ENCODE measurements around the gene HLA-DPA1.
"Not testable (repeated sequence)": the region's sequence is repeated elsewhere in the genome, so short reads cannot be mapped to it uniquely, and the experiment has no call there.

HLA-DPA1 gene

GRCh38 chr6:33088258-33088930, 14.9 kb upstream of the HLA-DPA1 start:
- DNase-seq: no peak

DNA sequence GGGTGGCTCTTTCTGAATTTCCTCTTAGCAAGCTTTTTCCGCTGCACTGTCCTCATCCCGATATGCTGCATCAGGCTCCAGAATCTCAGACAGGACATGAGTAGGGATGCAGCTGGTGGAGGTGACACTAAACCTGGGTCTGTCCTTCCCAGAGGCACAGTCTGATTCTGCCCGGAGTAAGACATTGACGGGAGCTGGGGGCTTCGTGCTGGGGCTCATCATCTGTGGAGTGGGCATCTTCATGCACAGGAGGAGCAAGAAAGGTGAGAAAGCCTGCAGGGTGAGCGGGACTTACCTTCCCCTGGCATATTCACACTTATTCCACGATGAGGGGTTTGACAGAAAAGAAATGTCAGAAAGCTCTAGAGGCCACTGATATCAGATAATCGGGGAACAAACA, 12.2 kb upstream of the HLA-DPA1 start:
- DNase-seq: no peak

DNA sequence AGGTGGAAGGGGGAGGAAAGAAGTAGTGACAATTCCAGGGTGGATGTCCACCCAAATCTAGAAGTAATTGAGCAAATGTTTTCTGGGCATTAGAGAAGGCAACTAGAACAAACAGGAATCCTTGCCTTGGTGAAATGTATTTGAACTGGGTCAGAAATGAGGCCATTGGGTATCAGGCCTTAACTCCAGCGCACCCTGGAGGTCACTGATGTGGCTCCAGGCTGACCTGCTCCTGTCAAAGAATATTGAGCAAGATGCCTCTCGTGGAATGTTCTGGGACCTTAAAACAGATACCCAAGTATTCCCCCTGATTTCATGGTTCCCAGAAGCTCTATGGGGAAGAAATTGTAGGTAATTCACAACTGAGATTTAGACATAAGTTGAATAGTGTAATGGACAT, 9.3 kb upstream of the HLA-DPA1 start:
- no peak for DNase-seq

DNA sequence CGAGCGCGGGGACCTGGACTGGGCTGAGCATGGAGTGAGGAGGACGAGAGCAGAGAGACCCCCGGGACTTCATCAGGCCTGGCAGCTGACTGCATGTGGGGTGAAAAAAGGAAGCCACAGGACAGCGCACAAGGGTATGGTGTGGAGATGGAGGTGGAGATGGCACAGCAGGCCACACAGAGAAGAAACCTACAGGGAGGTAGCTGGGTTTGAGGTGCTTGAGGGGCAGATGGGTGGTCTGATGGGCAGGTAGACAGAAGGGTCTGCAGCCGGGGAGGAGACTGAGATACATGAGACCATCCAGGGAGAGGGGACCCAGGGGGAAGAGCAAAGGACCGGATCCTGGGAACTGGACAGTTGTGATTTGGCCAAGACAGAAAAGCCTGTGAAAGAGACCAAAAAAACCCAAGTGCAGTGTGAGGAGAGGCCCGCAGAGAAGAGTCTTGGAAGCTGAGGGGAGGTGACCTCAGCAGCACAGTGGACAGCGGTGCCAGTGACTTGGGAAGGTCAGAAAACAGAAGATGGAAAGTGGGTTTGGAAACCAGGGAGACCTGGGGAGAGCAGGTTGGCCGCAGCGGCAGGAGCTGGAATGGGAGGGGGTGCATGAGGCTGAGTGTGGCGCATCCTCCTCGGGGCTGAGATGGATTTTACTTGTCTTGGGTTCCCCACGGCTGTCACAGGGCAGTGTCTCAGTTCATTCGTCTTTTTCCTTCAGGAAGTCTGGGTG, 7.8 kb upstream of the HLA-DPA1 start:
- DNase-seq: no peak

GRCh38 chr6:33080127-33081089, 7.0 kb upstream of the HLA-DPA1 start:
- DNase-seq: no peak

GRCh38 chr6:33079580-33079979, 6.1 kb upstream of the HLA-DPA1 start:
- DNase-seq: no peak

- no peak for DNase-seq
These were observed 5.6 kb upstream of the HLA-DPA1 start for GRCh38 chr6:33078919-33079521.

DNA sequence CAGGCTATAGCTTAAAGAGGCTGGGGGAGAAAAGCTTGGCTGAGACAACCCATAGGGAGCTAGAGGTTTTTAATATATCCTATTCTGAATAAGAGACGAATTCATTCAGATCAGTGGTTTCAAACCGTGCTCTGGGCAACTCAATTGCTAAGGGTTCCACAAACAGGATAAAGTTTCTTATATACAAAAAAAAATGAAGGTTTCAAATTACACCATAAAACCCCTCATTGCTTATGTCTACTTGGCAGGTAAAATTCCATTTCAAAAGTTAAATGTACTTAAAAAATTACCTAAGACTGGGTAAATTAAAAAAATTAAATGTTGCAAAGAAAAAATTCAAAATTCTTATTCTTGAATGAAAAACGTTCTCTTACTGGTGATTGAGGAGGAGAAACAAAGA, 5.0 kb upstream of the HLA-DPA1 start:
- no peak for DNase-seq

- DNase-seq: no peak
These were observed 4.5 kb upstream of the HLA-DPA1 start for GRCh38 chr6:33077908-33078307.

DNA sequence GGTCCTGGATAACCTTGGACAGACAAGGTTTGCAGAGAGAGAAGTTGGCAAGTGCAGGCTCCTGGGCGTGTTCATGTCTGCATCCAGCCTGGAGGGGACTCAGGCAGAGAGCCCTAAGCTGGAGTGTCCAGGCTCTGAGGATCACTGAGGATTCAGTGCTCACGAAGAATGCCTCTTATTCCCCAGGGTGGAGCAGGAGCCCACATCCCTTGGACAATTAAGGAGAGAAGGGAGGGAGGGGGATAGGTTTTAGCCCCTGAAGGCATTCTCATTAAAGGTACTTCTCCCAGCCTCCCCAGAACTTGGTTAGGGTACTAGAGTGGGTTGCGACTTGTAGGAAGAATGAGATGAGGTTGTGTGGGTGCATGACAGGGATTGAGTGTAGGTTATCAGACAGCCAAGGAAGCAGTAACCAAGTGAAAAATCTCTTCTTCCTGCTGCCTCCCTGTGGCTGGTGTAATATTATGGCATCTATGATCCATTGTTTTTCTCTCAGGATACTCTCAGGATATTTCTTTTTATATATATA, 3.0 kb upstream of the HLA-DPA1 start:
- no peak for DNase-seq

DNA sequence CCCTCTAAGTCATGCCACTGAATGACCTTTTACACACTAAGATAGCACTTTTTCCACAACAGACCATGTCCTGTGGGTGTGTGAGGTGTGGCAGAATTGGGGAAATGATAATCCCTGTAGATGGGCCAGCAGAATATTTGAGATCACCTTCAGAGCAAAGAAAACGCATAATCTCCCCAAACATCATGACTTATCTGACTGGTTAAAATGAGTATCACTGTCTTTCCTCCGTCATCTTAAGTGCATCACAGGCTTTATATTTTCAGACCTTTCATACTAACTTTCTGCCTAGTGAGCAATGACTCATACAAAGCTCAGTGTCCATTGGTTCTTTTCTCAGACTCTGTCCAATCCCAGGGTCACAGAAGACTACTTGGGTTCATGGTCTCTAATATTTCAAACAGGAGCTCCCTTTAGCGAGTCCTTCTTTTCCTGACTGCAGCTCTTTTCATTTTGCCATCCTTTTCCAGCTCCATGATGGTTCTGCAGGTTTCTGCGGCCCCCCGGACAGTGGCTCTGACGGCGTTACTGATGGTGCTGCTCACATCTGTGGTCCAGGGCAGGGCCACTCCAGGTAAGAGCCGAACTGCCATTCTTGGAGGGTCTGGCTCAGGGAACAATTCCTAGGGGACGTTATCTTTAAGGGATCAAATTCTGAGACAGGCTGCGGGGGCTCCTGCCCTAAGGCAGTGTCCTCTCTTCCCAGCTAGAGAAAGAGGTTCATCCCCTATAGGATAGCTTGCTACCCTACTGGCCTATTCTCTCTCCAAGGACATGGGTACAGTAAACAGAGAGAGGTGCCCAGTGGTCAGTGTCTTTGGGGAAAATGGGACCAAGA, 2.3 kb upstream of the HLA-DPA1 start, which contains the start of gene HLA-DPB1:
Gene HLA-DPB1, plus strand, starts transcription at position 423 of the 838 bp plus-strand sequence. Its CDS starts 52 bp downstream, at position 475.
- no peak for DNase-seq

DNA sequence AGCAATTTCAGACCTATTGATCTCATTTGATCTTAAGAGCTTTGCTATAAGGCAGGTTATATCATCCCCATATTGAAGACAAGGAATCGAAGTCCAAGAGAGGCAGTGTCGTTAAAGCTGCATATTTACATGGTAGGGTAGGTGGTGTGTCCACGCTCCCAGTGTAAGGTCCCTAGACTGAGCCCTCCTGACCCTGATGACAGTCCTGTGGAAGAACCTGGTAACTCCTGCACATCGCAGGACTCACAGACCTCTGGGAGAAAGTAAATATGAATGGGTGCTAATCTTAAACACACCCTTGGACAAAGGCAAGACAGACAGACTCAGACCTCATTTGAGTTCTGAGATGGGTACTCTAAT, 1.7 kb upstream of the HLA-DPA1 start:
- no peak for DNase-seq

GRCh38 chr6:33072508-33073100, 845 bp downstream of the HLA-DPA1 start:
- no peak for DNase-seq

- no peak for DNase-seq
These were observed 1.9 kb downstream of the HLA-DPA1 start for GRCh38 chr6:33071569-33071968.

DNA sequence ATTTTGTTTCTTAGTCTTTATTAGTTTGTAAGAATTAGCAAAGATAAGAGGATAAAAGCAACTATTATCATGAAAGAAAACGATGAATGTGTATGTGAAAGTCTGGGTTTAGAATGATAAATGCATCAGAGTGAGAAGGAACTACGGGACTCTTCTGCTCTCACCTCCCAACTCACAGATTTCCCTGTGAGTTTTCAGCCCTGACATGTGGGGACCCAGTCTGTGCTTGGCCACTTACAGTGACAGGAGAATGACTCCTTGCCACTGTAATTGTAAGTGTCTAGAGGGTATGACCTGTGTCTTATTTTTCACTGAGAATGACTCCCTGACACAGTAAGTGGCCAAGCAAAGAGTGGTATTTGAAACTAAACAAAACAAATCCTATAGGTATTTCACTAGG, 2.5 kb downstream of the HLA-DPA1 start:
- DNase-seq: no peak

DNA sequence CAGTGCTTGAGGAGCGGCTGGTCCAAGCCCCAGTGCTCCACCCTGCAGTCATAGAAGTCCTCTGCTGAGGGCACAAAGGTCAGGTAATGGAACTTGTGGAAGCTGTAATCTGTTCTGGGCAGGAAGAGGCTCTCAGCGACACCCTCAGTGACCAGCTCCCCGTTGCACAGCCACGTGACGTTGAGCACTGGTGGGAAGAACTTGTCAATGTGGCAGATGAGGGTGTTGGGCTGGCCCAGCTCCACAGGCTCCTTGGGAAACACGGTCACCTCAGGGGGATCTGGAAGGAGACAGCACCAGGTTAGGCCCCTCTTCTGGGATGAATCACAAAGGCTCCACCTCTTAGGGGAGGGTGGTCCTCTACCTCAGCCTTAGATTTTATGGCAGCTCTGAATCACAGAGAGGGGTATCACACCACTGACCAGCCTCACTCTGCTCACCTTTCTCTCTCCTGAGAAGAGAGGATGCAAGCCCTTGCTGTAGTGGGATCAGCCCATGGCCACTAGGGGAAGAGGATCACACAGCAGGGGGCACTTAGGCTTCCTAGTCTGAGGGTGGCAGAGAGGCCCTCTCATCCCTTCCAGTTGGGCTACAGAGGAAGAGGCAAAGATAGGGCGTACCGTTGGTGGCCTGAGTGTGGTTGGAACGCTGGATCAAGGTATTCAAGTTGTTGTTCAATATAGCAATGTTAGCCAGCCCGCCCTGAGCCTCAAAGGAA, 4.3 kb downstream of the HLA-DPA1 start:
- no peak for DNase-seq

GRCh38 chr6:33066917-33067521, 6.4 kb downstream of the HLA-DPA1 start:
- no peak for DNase-seq

DNA sequence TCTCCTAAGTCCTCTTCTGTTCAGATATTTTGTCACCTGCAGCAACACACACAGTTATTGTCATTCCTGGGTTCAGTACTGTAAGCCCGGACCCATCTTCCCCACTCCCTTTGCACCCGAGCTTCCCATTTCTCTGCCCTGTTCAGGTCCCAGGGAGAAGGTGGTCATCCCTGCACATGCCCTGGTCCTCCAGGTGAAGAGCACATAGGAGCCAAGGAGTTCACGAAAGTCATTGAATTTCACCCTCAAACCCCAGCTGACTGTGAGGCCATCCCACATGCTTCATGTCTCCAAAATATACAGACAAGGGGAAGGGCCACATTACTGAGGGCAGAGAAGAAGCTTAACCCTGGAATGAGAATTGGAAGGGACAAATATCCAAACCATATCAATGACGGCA, 8.1 kb downstream of the HLA-DPA1 start:
- DNase-seq: no peak

DNA sequence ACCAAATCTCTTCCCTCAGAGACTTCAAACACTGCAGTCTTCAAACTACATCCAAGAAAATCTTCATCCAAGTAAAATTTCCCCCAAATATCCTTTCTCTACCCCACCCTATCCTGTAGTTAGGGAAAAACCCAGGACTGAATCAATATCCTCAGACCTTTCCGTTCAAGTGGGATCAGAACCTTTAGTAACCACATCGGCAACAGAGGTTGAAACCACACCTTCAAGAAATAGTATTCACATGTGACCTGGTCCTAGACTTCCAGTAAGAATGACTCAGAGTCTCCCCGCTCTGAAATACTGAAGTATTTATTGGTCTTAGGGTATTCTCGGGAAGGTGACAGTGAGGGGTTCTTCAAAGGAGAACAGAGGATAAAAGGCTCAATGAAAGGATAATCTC, 8.7 kb downstream of the HLA-DPA1 start:
- no peak for DNase-seq

GRCh38 chr6:33063435-33063834, 10.0 kb downstream of the HLA-DPA1 start:
- DNase-seq: not testable (repeated sequence)
